ENCODE measurements around the gene SPTBN4.
A peak's percentile ranks its signal among the peaks of the same experiment; 100 is the strongest.

The SPTBN4 gene

DNA sequence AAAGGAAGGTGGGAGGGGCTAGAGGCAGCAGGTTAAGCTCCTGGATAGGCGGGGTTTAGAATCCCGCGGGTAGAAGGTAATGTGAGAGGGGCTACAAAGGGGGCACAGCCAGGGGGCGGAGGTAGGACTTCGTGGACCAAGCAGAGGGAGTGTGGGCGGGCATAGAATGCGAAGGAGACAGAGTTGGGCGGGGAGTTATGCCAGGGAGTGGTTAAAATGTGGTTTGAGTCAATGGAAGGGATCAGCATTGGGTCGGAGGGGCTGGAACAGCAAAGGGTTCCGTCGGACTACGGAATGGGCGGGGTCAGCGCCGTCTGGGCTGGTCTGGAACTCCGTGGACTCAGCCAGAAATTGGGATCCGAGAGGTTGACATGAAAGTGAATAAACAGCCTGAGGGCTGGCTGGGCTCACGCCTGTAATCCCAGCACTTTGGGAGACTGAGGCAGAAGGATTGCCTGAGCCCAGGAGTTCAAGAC, 137.4 kb downstream of the SPTBN4 start:
- Histone ChIP-seq H3K4me2 (ENCODE audit: low read length) (peak overlapping the region; percentile 83), H3K27me3 (ENCODE audit: control insufficient read depth, insufficient read depth, low read length) (no peaks in the 10 kb centered on the region), H3K9me3 (ENCODE audit: control insufficient read depth, low read length) (no peaks in the 10 kb centered on the region), H3K79me2 (no peaks in the 10 kb centered on the region), H2AFZ (peak overlapping the region; percentile 84), H3K4me3 (ENCODE audit: low read depth, low read length) (no peak overlapping the region), H3K9ac (no peak overlapping the region), H3K36me3 (ENCODE audit: control insufficient read depth, insufficient read depth, low read length) (no peaks in the 10 kb centered on the region), H3K27ac (no peak overlapping the region), H3K4me1 (peaks cover 14% of the 10 kb centered on the region)
- TF ChIP-seq, protein P1, sequence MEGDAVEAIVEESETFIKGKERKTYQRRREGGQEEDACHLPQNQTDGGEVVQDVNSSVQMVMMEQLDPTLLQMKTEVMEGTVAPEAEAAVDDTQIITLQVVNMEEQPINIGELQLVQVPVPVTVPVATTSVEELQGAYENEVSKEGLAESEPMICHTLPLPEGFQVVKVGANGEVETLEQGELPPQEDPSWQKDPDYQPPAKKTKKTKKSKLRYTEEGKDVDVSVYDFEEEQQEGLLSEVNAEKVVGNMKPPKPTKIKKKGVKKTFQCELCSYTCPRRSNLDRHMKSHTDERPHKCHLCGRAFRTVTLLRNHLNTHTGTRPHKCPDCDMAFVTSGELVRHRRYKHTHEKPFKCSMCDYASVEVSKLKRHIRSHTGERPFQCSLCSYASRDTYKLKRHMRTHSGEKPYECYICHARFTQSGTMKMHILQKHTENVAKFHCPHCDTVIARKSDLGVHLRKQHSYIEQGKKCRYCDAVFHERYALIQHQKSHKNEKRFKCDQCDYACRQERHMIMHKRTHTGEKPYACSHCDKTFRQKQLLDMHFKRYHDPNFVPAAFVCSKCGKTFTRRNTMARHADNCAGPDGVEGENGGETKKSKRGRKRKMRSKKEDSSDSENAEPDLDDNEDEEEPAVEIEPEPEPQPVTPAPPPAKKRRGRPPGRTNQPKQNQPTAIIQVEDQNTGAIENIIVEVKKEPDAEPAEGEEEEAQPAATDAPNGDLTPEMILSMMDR (IDR thresholded peaks at IDR 0.05) = peak; percentile 5

DNA sequence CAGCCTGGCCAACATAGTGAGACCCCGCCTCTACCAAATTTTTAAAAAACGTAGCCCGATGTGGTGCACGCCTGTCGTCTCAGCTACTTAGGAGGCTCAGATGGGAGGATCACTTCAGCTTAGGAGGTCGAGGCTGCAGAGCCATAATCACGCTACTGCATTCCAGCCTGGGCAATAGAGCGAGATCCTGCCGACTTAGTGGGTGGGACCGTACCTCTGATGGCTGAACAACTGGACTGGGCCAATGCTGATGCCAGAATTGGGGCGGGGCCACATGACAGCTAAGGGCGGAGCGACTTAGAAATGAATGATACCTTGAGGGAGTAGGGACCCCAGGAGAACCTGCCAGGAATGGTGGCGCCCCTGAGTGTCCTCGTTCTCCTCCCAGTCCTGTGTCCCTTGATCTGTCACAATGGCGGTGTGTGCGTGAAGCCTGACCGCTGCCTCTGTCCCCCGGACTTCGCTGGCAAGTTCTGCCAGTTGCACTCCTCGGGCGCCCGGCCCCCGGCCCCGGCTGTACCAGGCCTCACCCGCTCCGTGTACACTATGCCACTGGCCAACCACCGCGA, 137.9 kb downstream of the SPTBN4 start:
- no peaks in the 10 kb centered on the region for H3K36me3 ChIP-seq (ENCODE audit: control insufficient read depth, insufficient read depth, low read length)
- TF ChIP-seq, protein P1 (IDR thresholded peaks at IDR 0.05) = no peak
- H3K27ac ChIP-seq = peak overlapping the region; percentile 59
- H3K27me3 ChIP-seq (ENCODE audit: control insufficient read depth, insufficient read depth, low read length) = no peaks in the 10 kb centered on the region
- peaks cover 14% of the 10 kb centered on the region for H3K4me1 ChIP-seq
- H3K4me2 ChIP-seq (ENCODE audit: low read length) = peak overlapping the region; percentile 64
- peak overlapping the region; percentile 69 for H3K4me3 ChIP-seq (ENCODE audit: low read depth, low read length)
- H3K9ac ChIP-seq = no peak overlapping the region
- H2AFZ ChIP-seq = peak overlapping the region; percentile 84
- H3K9me3 ChIP-seq (ENCODE audit: control insufficient read depth, low read length) = no peaks in the 10 kb centered on the region
- H3K79me2 ChIP-seq = no peaks in the 10 kb centered on the region

DNA sequence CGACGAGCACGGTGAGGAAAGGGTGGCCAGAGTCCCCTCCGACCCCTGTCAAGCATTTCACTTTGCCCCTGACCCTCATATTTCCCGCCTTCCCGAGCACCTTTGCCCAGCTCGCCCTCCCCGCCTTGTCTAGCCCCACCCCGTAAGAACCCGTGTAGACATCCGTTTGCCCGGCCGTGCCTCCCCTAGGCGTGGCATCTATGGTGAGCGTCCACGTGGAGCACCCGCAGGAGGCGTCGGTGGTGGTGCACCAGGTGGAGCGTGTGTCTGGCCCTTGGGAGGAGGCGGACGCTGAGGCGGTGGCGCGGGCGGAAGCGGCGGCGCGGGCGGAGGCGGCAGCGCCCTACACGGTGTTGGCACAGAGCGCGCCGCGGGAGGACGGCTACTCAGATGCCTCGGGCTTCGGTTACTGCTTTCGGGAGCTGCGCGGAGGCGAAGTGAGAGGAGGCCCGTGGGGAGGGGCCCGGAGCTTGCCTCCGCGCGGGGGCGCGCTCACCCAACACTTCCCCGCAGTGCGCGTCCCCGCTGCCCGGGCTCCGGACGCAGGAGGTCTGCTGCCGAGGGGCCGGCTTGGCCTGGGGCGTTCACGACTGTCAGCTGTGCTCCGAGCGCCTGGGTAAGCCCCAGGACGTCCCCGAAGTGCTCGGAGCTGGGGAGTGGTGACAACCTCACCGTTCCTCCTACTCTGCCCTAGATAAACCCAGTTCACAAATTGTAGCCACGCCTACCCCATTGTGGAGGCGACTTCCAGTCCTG, 138.6 kb downstream of the SPTBN4 start:
- no peak overlapping the region for H3K9ac ChIP-seq
- no peaks in the 10 kb centered on the region for H3K9me3 ChIP-seq (ENCODE audit: control insufficient read depth, low read length)
- no peaks in the 10 kb centered on the region for H3K27me3 ChIP-seq (ENCODE audit: control insufficient read depth, insufficient read depth, low read length)
- peak overlapping the region; percentile 59 for H3K27ac ChIP-seq
- peak overlapping the region; percentile 69 for H3K4me3 ChIP-seq (ENCODE audit: low read depth, low read length)
- H3K36me3 ChIP-seq (ENCODE audit: control insufficient read depth, insufficient read depth, low read length) = no peaks in the 10 kb centered on the region
- peak overlapping the region; percentile 64 for H3K4me2 ChIP-seq (ENCODE audit: low read length)
- peak overlapping the region; percentile 84 for H2AFZ ChIP-seq
- peaks cover 14% of the 10 kb centered on the region for H3K4me1 ChIP-seq
- no peaks in the 10 kb centered on the region for H3K79me2 ChIP-seq
- TF ChIP-seq, protein P1 (IDR thresholded peaks at IDR 0.05) = no peak

DNA sequence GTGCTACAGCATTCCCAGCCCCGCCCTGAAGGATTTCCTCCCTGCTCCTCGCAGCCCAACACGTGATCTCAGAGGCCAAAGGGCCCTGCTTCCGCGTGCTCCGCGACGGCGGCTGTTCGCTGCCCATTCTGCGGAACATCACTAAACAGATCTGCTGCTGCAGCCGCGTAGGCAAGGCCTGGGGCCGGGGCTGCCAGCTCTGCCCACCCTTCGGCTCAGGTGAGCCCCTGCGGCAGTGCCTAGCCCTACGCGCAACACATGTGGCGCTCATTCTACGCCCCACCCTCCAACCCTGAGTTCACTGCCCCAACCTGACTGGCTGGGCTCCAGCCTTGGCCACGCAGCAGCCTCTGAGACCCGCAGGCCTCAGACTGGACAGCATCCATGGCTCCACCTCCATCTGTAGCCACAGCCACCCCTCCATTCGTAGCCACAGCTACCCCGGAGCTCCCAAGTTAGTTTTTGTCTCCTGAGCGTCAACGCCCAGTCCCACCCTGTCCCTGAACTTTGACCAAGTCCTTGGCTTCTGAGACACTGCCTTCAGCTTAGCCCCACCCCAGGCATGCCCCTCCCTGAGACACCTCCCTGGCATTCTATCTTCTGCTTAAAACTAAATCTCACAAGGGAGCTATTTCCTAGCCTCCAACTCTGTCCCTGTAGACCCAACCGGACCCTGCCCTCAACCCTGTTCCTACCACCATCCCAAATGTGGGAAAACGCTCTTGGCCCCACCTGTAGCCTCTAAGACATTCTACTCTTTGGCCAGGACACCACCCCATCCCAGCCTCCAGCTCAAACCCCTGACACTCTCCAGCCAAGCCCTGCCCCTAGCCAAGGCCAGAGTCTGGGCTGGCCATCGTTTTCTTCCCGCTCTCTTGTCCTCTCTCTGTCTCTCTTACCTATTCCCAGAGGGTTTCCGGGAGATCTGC, 140.8 kb downstream of the SPTBN4 start:
- TF ChIP-seq, protein P1 (IDR thresholded peaks at IDR 0.05) = no peak
- Histone ChIP-seq H3K4me3 (ENCODE audit: low read depth, low read length) (no peak overlapping the region), H3K9ac (no peak overlapping the region), H3K27ac (no peak overlapping the region), H3K79me2 (no peaks in the 10 kb centered on the region), H3K4me2 (ENCODE audit: low read length) (no peak overlapping the region), H3K36me3 (ENCODE audit: control insufficient read depth, insufficient read depth, low read length) (no peaks in the 10 kb centered on the region), H2AFZ (no peak overlapping the region), H3K27me3 (ENCODE audit: control insufficient read depth, insufficient read depth, low read length) (no peaks in the 10 kb centered on the region), H3K9me3 (ENCODE audit: control insufficient read depth, low read length) (no peaks in the 10 kb centered on the region), H3K4me1 (peaks cover 16% of the 10 kb centered on the region)

Measured in parathyroid adenoma (tissue), 2 donors.